GM21717 (cell line): Measurements from ENCODE around the gene SLC30A1.

Experiments
- ATAC-seq: cut with Tn5 transposase; IDR thresholded peaks from one replicate; pipeline ENCODE4 v1.9.1; 2021; ENCODE audit warnings: mild to moderate bottlenecking, moderate library complexity; ENCODE audit not compliant: unreplicated experiment

The SLC30A1 gene

GRCh38 chr1:211525101-211525676 lies 53.8 kb downstream of the SLC30A1 start:
- no peak for ATAC-seq

GRCh38 chr1:211524521-211524920 lies 54.4 kb downstream of the SLC30A1 start:
- no peak for ATAC-seq

- ATAC-seq: no peak
These were observed 56.2 kb downstream of the SLC30A1 start for GRCh38 chr1:211522804-211523203.
